SK-N-MC (cell line): ENCODE data around the gene PALM2AKAP2.

Experiments
- EZH2 ChIP-seq: fragments of 200-600 bp; sonication (generic); IDR thresholded peaks from one replicate; pipeline ENCODE4 v1.6.1; 2017; ENCODE audit warnings: antibody characterized with exemption
- FOXP2 ChIP-seq: optimal IDR thresholded peaks from 2 replicates; pipeline ENCODE3; 2011; ENCODE audit warnings: mild to moderate bottlenecking, moderate library complexity; ENCODE audit not compliant: insufficient read depth; ENCODE audit errors: extremely low read length, control extremely low read depth
- POLR2AphosphoS5 ChIP-seq: IDR thresholded peaks from 2 replicates; pipeline ENCODE4 v1.6.1; 2012; ENCODE audit warnings: mild to moderate bottlenecking, low read depth, low read length, borderline replicate concordance

GRCh38 chr9:109734814-109735213, 45.2 kb upstream of the PALM2AKAP2 start:
- TF ChIP-seq POLR2AphosphoS5 (no peak), EZH2 (no peak), FOXP2 (no peak)
